Left ventricle myocardium inferior (tissue), 1 donor: ENCODE measurements around the gene PCSK6. TPM values are rescaled to one million over a fixed set of nuclear protein-coding genes. Genes with fewer than 3 reads are reported as not detected.

ENCODE experiments used
- DNase-seq: peaks from one replicate; pipeline ENCODE4 v3.0.0-alpha.2; 2020
- H3K27ac ChIP-seq: fragments of 200-600 bp; replicated peaks from 2 replicates; pipeline ENCODE4 v1.8.0; 2021
- H3K27me3 ChIP-seq: fragments of 200-600 bp; 2 replicates; pipeline ENCODE4 v1.8.0; 2021; ENCODE audit warnings: low read depth
- H3K36me3 ChIP-seq: fragments of 200-600 bp; 2 replicates; pipeline ENCODE4 v1.8.0; 2021
- H3K4me1 ChIP-seq: fragments of 200-600 bp; 2 replicates; pipeline ENCODE4 v1.8.0; 2021
- H3K4me3 ChIP-seq: fragments of 200-600 bp; 2 replicates; pipeline ENCODE4 v1.8.0; 2021; ENCODE audit warnings: mild to moderate bottlenecking, moderate library complexity
- H3K9me3 ChIP-seq: fragments of 200-600 bp; replicated peaks from 2 replicates; pipeline ENCODE4 v1.8.0; 2021
- CTCF ChIP-seq: fragments of 200-600 bp; IDR thresholded peaks from 2 replicates; pipeline ENCODE4 v1.8.0; 2021; ENCODE audit warnings: antibody characterized with exemption, mild to moderate bottlenecking, borderline replicate concordance
- intact Hi-C: fragments of 100-400 bp; cut with micrococcal nuclease; formaldehyde crosslinking; loops from one replicate; pipeline ENCODE4 v1.11.0; 2022
- total RNA-seq: library from RNA; stranded (reverse); fragmentation: NEBNext Ultra II Directional; extraction: Animal tissue kit (Norgen Biotek cat#: 25700); gene quantifications from one replicate; pipeline ENCODE4 v1.2.1, GENCODE V29; 2021
- donor health status: DM: no; HTN: yes; CAD: no; lungs with severe emphysema.

Gene PCSK6
- total RNA-seq, 1 donor from 2014 or later = 28.6 TPM

GRCh38 chr15:101506491-101506890 lies 17.0 kb upstream of the PCSK6 start:
- H3K27me3 ChIP-seq = no peaks in the 10 kb centered on the region
- no peaks in the 10 kb centered on the region for H3K9me3 ChIP-seq
- no peak overlapping the region for H3K4me3 ChIP-seq
- peaks cover 7% of the 10 kb centered on the region for H3K4me1 ChIP-seq
- no peaks in the 10 kb centered on the region for H3K36me3 ChIP-seq
- intact Hi-C loops = no loop called here
- no peak overlapping the region for H3K27ac ChIP-seq
- no peak for TF ChIP-seq CTCF
- no peak for DNase-seq

DNA sequence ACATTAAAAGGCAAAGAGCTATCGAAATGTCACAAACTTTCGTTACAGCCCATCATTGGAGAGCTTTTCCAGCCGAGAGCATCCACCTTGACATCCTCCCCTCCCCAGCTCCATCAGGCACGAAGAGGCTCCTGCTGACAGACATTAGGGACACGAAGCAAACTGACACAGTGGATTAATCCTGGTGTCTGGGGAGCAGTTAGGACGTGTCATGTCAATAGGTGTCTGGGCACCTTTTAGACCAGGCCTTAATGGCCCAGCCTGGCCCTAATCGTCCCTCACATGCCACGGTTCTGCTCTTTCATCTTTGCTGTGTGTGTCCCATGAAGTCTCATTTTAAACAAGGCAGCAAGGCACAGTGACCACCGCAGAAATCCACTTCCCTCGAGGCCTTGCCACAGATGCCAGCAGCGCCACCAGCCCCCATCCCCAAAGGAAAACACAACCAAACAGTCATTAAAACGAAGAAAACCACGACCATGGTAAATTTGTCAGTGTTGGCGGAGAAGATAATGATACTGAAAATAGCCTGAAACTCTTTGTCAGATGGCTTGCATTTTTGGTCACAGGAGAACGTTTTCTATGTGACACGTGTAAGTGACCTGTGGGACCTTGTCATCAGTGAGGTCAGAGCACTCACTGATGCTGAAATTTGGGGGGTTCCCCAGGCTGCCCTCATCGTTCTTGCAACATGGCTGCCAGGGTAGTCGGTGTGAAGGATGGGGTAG lies 16.3 kb upstream of the PCSK6 start:
- intact Hi-C loops = no loop called here
- no peak for TF ChIP-seq CTCF
- DNase-seq = no peak
- Histone ChIP-seq H3K4me1 (peaks cover 14% of the 10 kb centered on the region), H3K27ac (no peak overlapping the region), H3K27me3 (no peaks in the 10 kb centered on the region), H3K9me3 (no peaks in the 10 kb centered on the region), H3K4me3 (no peak overlapping the region), H3K36me3 (no peaks in the 10 kb centered on the region)

DNA sequence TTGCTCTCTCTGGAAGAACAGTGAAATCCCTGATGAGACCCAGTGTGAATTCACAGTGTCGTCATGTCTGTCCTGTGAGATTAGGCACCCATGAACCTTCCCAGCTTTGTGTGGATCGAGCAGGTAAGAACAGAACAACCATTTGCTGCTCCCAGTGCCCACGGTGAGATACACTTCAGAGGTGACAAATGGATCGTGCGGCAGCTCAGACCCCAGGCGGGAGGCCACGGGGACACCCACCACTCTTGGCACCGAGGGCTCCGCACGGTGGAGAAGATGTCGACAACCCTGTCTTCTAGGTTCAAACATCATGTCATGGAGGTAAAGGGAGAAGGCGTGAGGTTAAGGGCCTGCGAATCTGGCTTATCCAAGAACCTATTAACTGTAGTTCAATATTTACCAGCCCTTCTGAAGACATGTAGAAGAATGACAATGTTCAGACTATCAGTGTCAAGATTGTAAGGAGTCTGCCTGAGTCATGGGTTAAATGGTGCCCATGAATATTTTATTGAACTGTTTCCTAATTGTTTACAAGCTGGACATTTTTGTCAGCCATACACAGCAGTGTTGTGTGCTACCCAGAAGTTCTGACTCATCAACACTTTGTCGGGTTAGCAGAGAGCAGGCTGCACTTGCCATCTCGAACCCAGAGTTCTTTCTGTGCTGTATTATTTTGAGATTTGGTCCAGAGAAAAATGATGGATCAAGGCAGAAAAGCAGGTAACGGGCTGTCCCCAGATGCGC lies 15.5 kb upstream of the PCSK6 start:
- Histone ChIP-seq H3K36me3 (no peaks in the 10 kb centered on the region), H3K27me3 (no peaks in the 10 kb centered on the region), H3K4me3 (no peak overlapping the region), H3K27ac (no peak overlapping the region), H3K9me3 (no peaks in the 10 kb centered on the region), H3K4me1 (peaks cover 20% of the 10 kb centered on the region)
- TF ChIP-seq CTCF = no peak
- intact Hi-C loops = no loop called here
- DNase-seq = no peak

DNA sequence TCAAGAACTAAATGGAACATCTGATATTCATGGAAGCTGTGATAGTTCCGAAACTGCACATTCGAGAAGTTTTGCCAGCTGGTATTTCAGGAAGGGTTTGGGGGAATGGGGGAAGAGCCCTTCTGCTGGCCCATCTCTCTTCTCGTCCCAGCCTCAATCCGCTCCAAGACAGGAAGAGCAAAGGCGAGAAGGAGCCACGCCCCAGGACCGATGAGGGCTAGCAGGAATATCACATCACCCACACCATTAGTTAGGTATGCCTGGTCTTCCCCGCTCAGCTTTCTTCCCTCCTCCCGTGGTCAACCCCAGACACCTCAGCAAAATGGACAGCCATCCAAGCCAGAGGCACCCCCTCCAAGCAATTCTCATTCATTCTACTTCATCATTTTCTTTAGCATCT lies 14.9 kb upstream of the PCSK6 start:
- Histone ChIP-seq H3K9me3 (no peaks in the 10 kb centered on the region), H3K4me1 (peaks cover 25% of the 10 kb centered on the region), H3K27me3 (no peaks in the 10 kb centered on the region), H3K36me3 (no peaks in the 10 kb centered on the region), H3K4me3 (no peak overlapping the region), H3K27ac (no peak overlapping the region)
- intact Hi-C loops = no loop called here
- no peak for DNase-seq
- no peak for TF ChIP-seq CTCF

GRCh38 chr15:101503296-101503599 lies 13.7 kb upstream of the PCSK6 start:
- H3K9me3 ChIP-seq = no peaks in the 10 kb centered on the region
- H3K27ac ChIP-seq = no peak overlapping the region
- no peaks in the 10 kb centered on the region for H3K36me3 ChIP-seq
- no peak for TF ChIP-seq CTCF
- no peaks in the 10 kb centered on the region for H3K27me3 ChIP-seq
- no peak overlapping the region for H3K4me3 ChIP-seq
- peaks cover 36% of the 10 kb centered on the region for H3K4me1 ChIP-seq
- no peak for DNase-seq
- intact Hi-C loops = no loop called here
